Upper lobe of left lung (tissue), 6 donors: Measurements from ENCODE around the gene DMRTC2. TPM values are rescaled to one million over a fixed set of nuclear protein-coding genes. Genes with fewer than 3 reads are reported as not detected.
"Not testable (repeated sequence)": the region's sequence is repeated elsewhere in the genome, so short reads cannot be mapped to it uniquely, and the experiment has no call there.

ENCODE experiments used
- ATAC-seq, 2 donors: fragments of 200-7000 bp; cut with Tn5 transposase; one replicate each; pipeline ENCODE4 v1.9.1; 2022; ENCODE audit warnings: mild to moderate bottlenecking in 2 of 2, moderate library complexity in 2 of 2; ENCODE audit not compliant: low FRiP score in 2 of 2
- DNase-seq, 2 donors: peaks; one replicate each; pipeline ENCODE4 v3.0.0-alpha.2; 2019 to 2020
- H3K27ac ChIP-seq, 4 donors: fragments of 200-600 bp; sonication (generic); one replicate each; pipeline ENCODE4 v1.5.1; 2016 to 2019
- H3K27me3 ChIP-seq, 4 donors: fragments of 200-600 bp; sonication (generic); one replicate each; pipeline ENCODE4 v1.5.1; 2017 to 2019
- H3K36me3 ChIP-seq, 4 donors: fragments of 200-600 bp; sonication (generic); one replicate each; pipeline ENCODE4 v1.5.1; 2016 to 2019
- H3K4me1 ChIP-seq, 4 donors: fragments of 200-600 bp; sonication (generic); one replicate each; pipeline ENCODE4 v1.5.1; 2018 to 2019
- H3K4me3 ChIP-seq, 4 donors: fragments of 200-600 bp; sonication (generic); one replicate each; pipeline ENCODE4 v1.5.1; 2017 to 2019; ENCODE audit warnings: mild to moderate bottlenecking in 2 of 4, moderate library complexity in 1 of 4
- H3K9me3 ChIP-seq, 4 donors: fragments of 200-600 bp; sonication (generic); one replicate each; pipeline ENCODE4 v1.5.1; 2018 to 2019
- CTCF ChIP-seq, 6 experiments: fragments of 450-650 bp in 4 of 6; fragments of 200-600 bp in 2 of 6; sonication (generic) in 2 of 6; IDR thresholded peaks; one replicate each; pipeline ENCODE4 v1.5.1; 2016 to 2019; ENCODE audit warnings: antibody characterized with exemption in 6 of 6
- EP300 ChIP-seq, 4 donors: sonication (generic); formaldehyde crosslinking; IDR thresholded peaks; one replicate each; pipeline ENCODE4 v1.5.1; 2017; ENCODE audit warnings: antibody characterized with exemption in 4 of 4, control low read depth in 2 of 4
- POLR2A ChIP-seq, 4 donors: fragments of 450-650 bp; IDR thresholded peaks; one replicate each; pipeline ENCODE4 v1.5.1; 2016 to 2017; ENCODE audit warnings: antibody characterized with exemption in 4 of 4, mild to moderate bottlenecking in 2 of 4
- POLR2AphosphoS5 ChIP-seq, 2 donors: sonication (generic); formaldehyde crosslinking; IDR thresholded peaks; one replicate each; pipeline ENCODE4 v1.5.1; 2017; ENCODE audit warnings: antibody characterized with exemption in 2 of 2
- WGBS, 2 donors: methylation state at CpG; one replicate each; pipeline ENCODE4 v1.1.5; 2017 to 2018; 5-methylcytosine and 5-hydroxymethylcytosine counted together
- total RNA-seq, 6 donors: library from RNA; depleted of rRNA in 4 of 6; stranded (reverse); fragments of >200 nt in 4 of 6; gene quantifications; one replicate each; pipeline versions ENCODE4 v1.1.0 to v1.2.1, GENCODE V29; 2016 to 2021
- donor health status: DM: no; HTN: no; CAD: no; lungs with moderate emphysema.
- donor health status: DM: no; HTN: yes; CAD: no; lungs with severe emphysema.

The DMRTC2 gene
- total RNA-seq, 6 donors from 2014 or later: not detected

GRCh38 chr19:41870401-41870873 is 25.6 kb downstream of the DMRTC2 start:
- H3K27me3 ChIP-seq: no peaks in the 10 kb centered on the region
- DNase-seq (no peak), ATAC-seq (peak in 1 of 2 donors; percentile 13)
- H3K4me3 ChIP-seq: no peak overlapping the region
- peaks cover 23 to 72% (median 45%) of the 10 kb centered on the region in 4 donors for H3K36me3 ChIP-seq
- WGBS, 2 donors: 63 to 81% methylated on average over 2 to 3 of the region's 3 CpGs
- H3K9me3 ChIP-seq: no peaks in the 10 kb centered on the region
- peak overlapping the region in 2 of 4 donors; percentile 35 to 47 for H3K27ac ChIP-seq
- peaks cover 45 to 69% (median 55%) of the 10 kb centered on the region in 4 donors for H3K4me1 ChIP-seq
- TF ChIP-seq EP300 (IDR thresholded peaks at IDR 0.05) (no peak), POLR2AphosphoS5 (IDR thresholded peaks at IDR 0.05) (peak in 1 of 2 donors; percentile 16)

GRCh38 chr19:41871573-41872383 is 26.9 kb downstream of the DMRTC2 start:
- WGBS, 2 donors: 53 to 62% methylated on average over 6 to 16 of the region's 16 CpGs
- Histone ChIP-seq H3K27ac (peak overlapping the region in 3 of 4 donors; percentile 35 to 64 (median 44)), H3K27me3 (no peaks in the 10 kb centered on the region), H3K9me3 (no peaks in the 10 kb centered on the region), H3K36me3 (peaks cover 22 to 61% (median 40%) of the 10 kb centered on the region in 4 donors), H3K4me3 (no peak overlapping the region), H3K4me1 (peaks cover 38 to 63% (median 49%) of the 10 kb centered on the region in 4 donors)
- DNase-seq: peak in 1 of 2 donors; percentile 42
- peak in 1 of 2 donors; percentile 22 for ATAC-seq
- TF ChIP-seq CTCF (IDR thresholded peaks at IDR 0.05) (no peak), POLR2A (IDR thresholded peaks at IDR 0.05) (no peak), POLR2AphosphoS5 (IDR thresholded peaks at IDR 0.05) (peak in 1 of 2 donors; percentile 55)

GRCh38 chr19:41872384-41872774 is 27.5 kb downstream of the DMRTC2 start:
- WGBS, 2 donors: 87 to 88% methylated on average over 11 to 12 of the region's 12 CpGs
- H3K4me3 ChIP-seq: no peak overlapping the region
- H3K4me1 ChIP-seq: peaks cover 40 to 62% (median 50%) of the 10 kb centered on the region in 4 donors
- no peaks in the 10 kb centered on the region for H3K27me3 ChIP-seq
- TF ChIP-seq POLR2A (IDR thresholded peaks at IDR 0.05): no peak
- no peak for TF ChIP-seq CTCF (IDR thresholded peaks at IDR 0.05)
- no peaks in the 10 kb centered on the region for H3K9me3 ChIP-seq
- H3K36me3 ChIP-seq: peaks cover 22 to 55% (median 38%) of the 10 kb centered on the region in 4 donors
- ATAC-seq: no peak
- H3K27ac ChIP-seq: peak overlapping the region in 3 of 4 donors; percentile 35 to 64 (median 44)
- DNase-seq: no peak

- Histone ChIP-seq H3K4me1 (peaks cover 33 to 58% (median 48%) of the 10 kb centered on the region in 4 donors), H3K36me3 (peaks cover 22 to 48% (median 38%) of the 10 kb centered on the region in 4 donors), H3K9me3 (no peaks in the 10 kb centered on the region), H3K27ac (peak overlapping the region in 1 of 4 donors; percentile 44), H3K4me3 (no peak overlapping the region), H3K27me3 (no peaks in the 10 kb centered on the region)
- 47 to 56% methylated on average over 15 to 18 of the region's 18 CpGs for WGBS, 2 donors
- DNase-seq (peak; percentile 86 to 94), ATAC-seq (peak; percentile 50 to 79)
- TF ChIP-seq POLR2A (IDR thresholded peaks at IDR 0.05) (peak in 1 of 4 donors; percentile 7), POLR2AphosphoS5 (IDR thresholded peaks at IDR 0.05) (no peak), EP300 (IDR thresholded peaks at IDR 0.05) (no peak), CTCF (IDR thresholded peaks at IDR 0.05) (peak; percentile 62 to 82 (median 72))
These were observed 28.2 kb downstream of the DMRTC2 start for GRCh38 chr19:41872775-41873647.

GRCh38 chr19:41875973-41876372 is 31.1 kb downstream of the DMRTC2 start:
- H3K36me3 ChIP-seq: peaks cover 10 to 19% (median 13%) of the 10 kb centered on the region in 4 donors
- H3K9me3 ChIP-seq, H3K4me3 ChIP-seq, H3K27me3 ChIP-seq, ATAC-seq, DNase-seq: not testable (repeated sequence)
- peak overlapping the region in 2 of 4 donors; percentile 65 to 75 for H3K27ac ChIP-seq
- 72 to 89% methylated on average over 3 of the region's 3 CpGs for WGBS, 2 donors
- peaks cover 23 to 35% (median 29%) of the 10 kb centered on the region in 4 donors for H3K4me1 ChIP-seq
